Chondrocyte (in vitro differentiated cells): Measurements from ENCODE around the gene PDE4D. TPM values are rescaled to one million over a fixed set of nuclear protein-coding genes. Genes with fewer than 3 reads are reported as not detected.

Experiments
- DNase-seq: peaks from one replicate; pipeline ENCODE4 v3.0.0; 2021; ENCODE audit warnings: mixed read lengths, low spot score
- H3K27ac Mint-ChIP-seq: one replicate; pipeline ENCODE4 v1.8.0; 2021; ENCODE audit warnings: mild to moderate bottlenecking, moderate library complexity, mixed read lengths; ENCODE audit not compliant: unreplicated experiment
- H3K27me3 Mint-ChIP-seq: 2 replicates; pipeline ENCODE4 v1.8.0; 2021; ENCODE audit warnings: low read depth, mixed read lengths
- H3K36me3 Mint-ChIP-seq: 2 replicates; pipeline ENCODE4 v1.8.0; 2021; ENCODE audit warnings: low read depth, mixed read lengths
- H3K4me1 Mint-ChIP-seq: 2 replicates; pipeline ENCODE4 v1.8.0; 2021; ENCODE audit warnings: low read depth, mild to moderate bottlenecking, mixed read lengths
- H3K4me3 Mint-ChIP-seq: one replicate; pipeline ENCODE4 v1.8.0; 2021; ENCODE audit warnings: mild to moderate bottlenecking, moderate library complexity, mixed read lengths; ENCODE audit not compliant: unreplicated experiment
- H3K9me3 Mint-ChIP-seq: 2 replicates; pipeline ENCODE4 v1.8.0; 2021; ENCODE audit warnings: low read depth, mixed read lengths
- CTCF ChIP-seq: fragments of 200-600 bp; sonication (generic); IDR thresholded peaks from 2 replicates; pipeline ENCODE4 v1.5.0; 2021; ENCODE audit warnings: antibody characterized with exemption, mild to moderate bottlenecking, moderate library complexity
- total RNA-seq: library from RNA; stranded (reverse); gene quantifications from 3 replicates; pipeline ENCODE4 v1.2.1, GENCODE V29; 2021

Gene PDE4D
- total RNA-seq, 1 donor from 2014 or later = 21.1 TPM

- Mint-ChIP-seq H3K4me3 (no peak overlapping the region), H3K27me3 (no peaks in the 10 kb centered on the region), H3K36me3 (no peaks in the 10 kb centered on the region), H3K27ac (no peak overlapping the region), H3K9me3 (no peaks in the 10 kb centered on the region), H3K4me1 (peaks cover 30% of the 10 kb centered on the region)
- DNase-seq = no peak
- no peak for TF ChIP-seq CTCF
Observed at GRCh38 chr5:59361454-59361853, 532.1 kb downstream of the PDE4D start.

GRCh38 chr5:59360130-59360555, 533.4 kb downstream of the PDE4D start:
- Mint-ChIP-seq H3K9me3 (no peaks in the 10 kb centered on the region), H3K27me3 (no peaks in the 10 kb centered on the region), H3K4me3 (no peak overlapping the region), H3K27ac (no peak overlapping the region), H3K4me1 (peaks cover 31% of the 10 kb centered on the region), H3K36me3 (no peaks in the 10 kb centered on the region)
- no peak for TF ChIP-seq CTCF
- DNase-seq = no peak

- Mint-ChIP-seq H3K4me1 (peaks cover 35% of the 10 kb centered on the region), H3K27ac (peak overlapping the region; percentile 70), H3K4me3 (peak overlapping the region; percentile 3), H3K27me3 (no peaks in the 10 kb centered on the region), H3K36me3 (no peaks in the 10 kb centered on the region), H3K9me3 (no peaks in the 10 kb centered on the region)
- no peak for DNase-seq
- no peak for TF ChIP-seq CTCF
Observed at GRCh38 chr5:59358005-59358861, 535.3 kb downstream of the PDE4D start.

GRCh38 chr5:59357381-59357977, 536.0 kb downstream of the PDE4D start:
- peak overlapping the region; percentile 3 for H3K4me3 Mint-ChIP-seq
- peak overlapping the region; percentile 63 for H3K27ac Mint-ChIP-seq
- no peaks in the 10 kb centered on the region for H3K36me3 Mint-ChIP-seq
- no peak for DNase-seq
- H3K4me1 Mint-ChIP-seq = peaks cover 40% of the 10 kb centered on the region
- no peak for TF ChIP-seq CTCF
- H3K9me3 Mint-ChIP-seq = no peaks in the 10 kb centered on the region
- no peaks in the 10 kb centered on the region for H3K27me3 Mint-ChIP-seq

- H3K4me1 Mint-ChIP-seq = peaks cover 40% of the 10 kb centered on the region
- DNase-seq = no peak
- TF ChIP-seq CTCF = no peak
- no peak overlapping the region for H3K4me3 Mint-ChIP-seq
- H3K36me3 Mint-ChIP-seq = no peaks in the 10 kb centered on the region
- no peaks in the 10 kb centered on the region for H3K27me3 Mint-ChIP-seq
- H3K9me3 Mint-ChIP-seq = no peaks in the 10 kb centered on the region
- H3K27ac Mint-ChIP-seq = peak overlapping the region; percentile 41
Observed at GRCh38 chr5:59356813-59357380, 536.6 kb downstream of the PDE4D start.
